Keratinocyte (primary cell): ENCODE results near the gene AXIN2. TPM values are rescaled to one million over a fixed set of nuclear protein-coding genes. Genes with fewer than 3 reads are reported as not detected.

ENCODE experiments used
- DNase-seq: peaks from one replicate; pipeline ENCODE4 v3.0.0-alpha.2; 2011; ENCODE audit warnings: low read depth, missing footprints, low spot score
- FAIRE-seq: peaks from 2 replicates; lab custom pipeline; 2011; peaks lifted over from hg19 to GRCh38; lab: Jason Lieb, UNC
- H2AFZ ChIP-seq: 2 replicates; pipeline ENCODE4 v1.6.0; 2012; ENCODE audit warnings: low read length, control low read depth, inconsistent platforms; ENCODE audit not compliant: control insufficient read depth
- H3K27ac ChIP-seq: 2 replicates; pipeline ENCODE4 v1.5.1; 2011; ENCODE audit warnings: low read length; ENCODE audit not compliant: control insufficient read depth, insufficient read depth
- H3K27me3 ChIP-seq: 3 replicates; pipeline ENCODE4 v1.6.0; 2011; ENCODE audit warnings: low read length; ENCODE audit not compliant: control insufficient read depth, insufficient read depth; ENCODE audit errors: extremely low read depth
- H3K36me3 ChIP-seq, 2 experiments: 2 replicates in 1 of 2; 3 replicates in 1 of 2; pipeline ENCODE4 v1.5.1; 2011; ENCODE audit warnings: low read length in 2 of 2, mild to moderate bottlenecking in 1 of 2; ENCODE audit not compliant: control insufficient read depth in 2 of 2, insufficient read depth in 2 of 2; ENCODE audit errors: extremely low read depth in 1 of 2
- H3K4me1 ChIP-seq: 3 replicates; pipeline ENCODE4 v1.5.1; 2011; ENCODE audit warnings: low read length; ENCODE audit not compliant: control insufficient read depth, insufficient read depth; ENCODE audit errors: extremely low read depth
- H3K4me2 ChIP-seq: 3 replicates; pipeline ENCODE4 v1.6.0; 2011; ENCODE audit warnings: low read depth, low read length; ENCODE audit not compliant: control insufficient read depth, insufficient read depth; ENCODE audit errors: extremely low read depth
- H3K4me3 ChIP-seq, 3 experiments: fragments of 200-600 bp in 1 of 3; sonication (generic) in 1 of 3; 2 replicates in 2 of 3; 3 replicates in 1 of 3; pipeline ENCODE4 v1.5.1; 2011 to 2016; ENCODE audit warnings: low read length in 3 of 3, mild to moderate bottlenecking in 3 of 3, control low read depth in 2 of 3, inconsistent platforms in 1 of 3, low read depth in 1 of 3, mixed read lengths in 1 of 3, mixed run types in 1 of 3, moderate library complexity in 1 of 3; ENCODE audit not compliant: control insufficient read depth in 2 of 3, insufficient read depth in 2 of 3; ENCODE audit errors: extremely low read depth in 1 of 3
- H3K79me2 ChIP-seq: 2 replicates; pipeline ENCODE4 v1.6.0; 2012; ENCODE audit warnings: low read length; ENCODE audit not compliant: control insufficient read depth, insufficient read depth
- H3K9ac ChIP-seq: 3 replicates; pipeline ENCODE4 v1.6.0; 2011; ENCODE audit warnings: low read length; ENCODE audit not compliant: control insufficient read depth, insufficient read depth; ENCODE audit errors: extremely low read depth
- H3K9me1 ChIP-seq: 3 replicates; pipeline ENCODE4 v1.6.0; 2011; ENCODE audit warnings: low read length; ENCODE audit not compliant: control insufficient read depth, insufficient read depth; ENCODE audit errors: extremely low read depth
- H3K9me3 ChIP-seq: 2 replicates; pipeline ENCODE4 v1.5.1; 2012; ENCODE audit warnings: low read depth, low read length; ENCODE audit not compliant: control insufficient read depth
- H4K20me1 ChIP-seq: 3 replicates; pipeline ENCODE4 v1.6.0; 2011; ENCODE audit warnings: low read length; ENCODE audit not compliant: control insufficient read depth, insufficient read depth; ENCODE audit errors: extremely low read depth
- EZH2 ChIP-seq: IDR thresholded peaks from one replicate; pipeline ENCODE4 v1.6.1; 2012; ENCODE audit warnings: inconsistent platforms, mild to moderate bottlenecking, low read length, moderate library complexity
- dilution Hi-C: fragments of 300-500 bp; cut with MboI; formaldehyde crosslinking; loops from one replicate; pipeline ENCODE4 v1.7.0; 2020; ENCODE audit warnings: low sequenced_read_pairs; ENCODE audit not compliant: extremely low pct_ligation_motif_present
- polyA plus RNA-seq, 5 experiments: library from polyadenylated mRNA; depleted of rRNA in 3 of 5; stranded (reverse) in 3 of 5; stranded (forward) in 1 of 5; unstranded in 1 of 5; fragments of >200 nt; gene quantifications; 1 replicate in 1 of 5; 2 replicates in 3 of 5; 3 replicates in 1 of 5; pipeline versions ENCODE4 v1.2.1 to v1.2.3, GENCODE V29; 2011 to 2012; ENCODE audit warnings: missing spikeins in 2 of 5, low read depth in 1 of 5, low replicate concordance in 1 of 5
- TF ChIP-seq, protein P1 (sequence below), 3 experiments: IDR thresholded peaks in 1 of 3; conservative IDR thresholded peaks in 1 of 3; optimal IDR thresholded peaks in 1 of 3; 2 replicates in 2 of 3; 3 replicates in 1 of 3; pipeline versions ENCODE3 to v1.5.1; 2011; ENCODE audit warnings: low read length in 3 of 3, mild to moderate bottlenecking in 3 of 3, moderate library complexity in 2 of 3, control low read depth in 1 of 3, inconsistent platforms in 1 of 3; ENCODE audit not compliant: insufficient read depth in 2 of 3; ENCODE audit errors: extremely low read depth in 1 of 3

Gene AXIN2
- polyA plus RNA-seq, 1 donor (not counting 4 experiments of a cell fraction or from before 2014, with no cell fraction given), result 0.14 TPM

DNA sequence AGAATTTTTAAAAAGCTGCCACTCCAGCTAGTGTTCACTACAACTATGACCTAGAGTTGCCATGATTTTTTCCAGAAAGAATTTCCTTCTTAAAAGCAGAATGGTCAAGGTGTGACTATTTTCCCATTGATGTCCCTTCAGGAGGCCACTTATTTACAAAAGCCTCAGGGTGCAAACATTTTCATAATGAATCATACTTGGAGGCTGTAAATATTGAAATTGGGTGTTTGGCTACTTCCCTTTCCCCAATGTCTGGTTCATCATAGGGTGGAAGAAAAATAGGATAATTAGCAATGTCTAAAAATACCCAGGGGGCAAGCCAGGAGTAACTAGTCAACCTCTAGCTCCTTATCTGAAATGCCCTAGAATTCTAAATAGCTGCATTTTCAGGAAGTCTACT, 18.8 kb downstream of the AXIN2 start:
- TF ChIP-seq, protein P1, sequence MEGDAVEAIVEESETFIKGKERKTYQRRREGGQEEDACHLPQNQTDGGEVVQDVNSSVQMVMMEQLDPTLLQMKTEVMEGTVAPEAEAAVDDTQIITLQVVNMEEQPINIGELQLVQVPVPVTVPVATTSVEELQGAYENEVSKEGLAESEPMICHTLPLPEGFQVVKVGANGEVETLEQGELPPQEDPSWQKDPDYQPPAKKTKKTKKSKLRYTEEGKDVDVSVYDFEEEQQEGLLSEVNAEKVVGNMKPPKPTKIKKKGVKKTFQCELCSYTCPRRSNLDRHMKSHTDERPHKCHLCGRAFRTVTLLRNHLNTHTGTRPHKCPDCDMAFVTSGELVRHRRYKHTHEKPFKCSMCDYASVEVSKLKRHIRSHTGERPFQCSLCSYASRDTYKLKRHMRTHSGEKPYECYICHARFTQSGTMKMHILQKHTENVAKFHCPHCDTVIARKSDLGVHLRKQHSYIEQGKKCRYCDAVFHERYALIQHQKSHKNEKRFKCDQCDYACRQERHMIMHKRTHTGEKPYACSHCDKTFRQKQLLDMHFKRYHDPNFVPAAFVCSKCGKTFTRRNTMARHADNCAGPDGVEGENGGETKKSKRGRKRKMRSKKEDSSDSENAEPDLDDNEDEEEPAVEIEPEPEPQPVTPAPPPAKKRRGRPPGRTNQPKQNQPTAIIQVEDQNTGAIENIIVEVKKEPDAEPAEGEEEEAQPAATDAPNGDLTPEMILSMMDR (optimal IDR thresholded peaks at IDR 0.05 in 1 of 3, IDR thresholded peaks at IDR 0.05 in 1 of 3, conservative IDR thresholded peaks at IDR 0.05 in 1 of 3; ENCODE audit: extremely low read depth in 1 of 3, insufficient read depth in 2 of 3, low read length in 3 of 3), result no peak
- no peak for TF ChIP-seq EZH2
- no peak for DNase-seq
- Histone ChIP-seq H3K9ac (no peak overlapping the region), H3K79me2 (no peaks in the 10 kb centered on the region), H3K4me2 (no peak overlapping the region), H4K20me1 (no peaks in the 10 kb centered on the region), H3K9me1 (no peaks in the 10 kb centered on the region), H3K27ac (no peak overlapping the region), H3K36me3 (no peaks in the 10 kb centered on the region), H3K4me1 (no peaks in the 10 kb centered on the region), H3K9me3 (no peaks in the 10 kb centered on the region), H3K27me3 (no peaks in the 10 kb centered on the region), H3K4me3 (no peak overlapping the region), H2AFZ (no peak overlapping the region)
- dilution Hi-C loops, result no loop called here
- FAIRE-seq, result no peak

DNA sequence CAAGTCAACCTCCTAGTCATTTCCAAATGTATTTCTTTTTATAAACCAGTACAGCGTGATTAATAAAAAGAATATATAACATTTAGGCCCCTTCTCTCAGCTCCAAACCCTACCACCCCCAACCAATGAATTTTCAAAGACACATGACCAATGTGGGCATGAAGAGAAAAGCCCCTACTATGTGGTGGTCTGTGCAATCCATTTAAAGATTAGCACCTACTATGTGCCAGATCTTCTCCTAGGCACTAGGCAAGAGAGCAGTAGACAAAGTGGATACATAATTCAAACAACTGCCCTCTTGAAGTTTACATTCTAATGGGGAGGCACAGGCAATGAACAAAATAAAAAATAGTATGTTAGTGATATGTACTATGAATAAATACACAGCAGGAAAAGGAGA, 19.4 kb downstream of the AXIN2 start:
- Histone ChIP-seq H3K9me1 (no peaks in the 10 kb centered on the region), H3K79me2 (no peaks in the 10 kb centered on the region), H3K4me2 (no peak overlapping the region)

More for the DNA sequence above, 19.4 kb downstream of the AXIN2 start:
- H3K27me3 ChIP-seq, result no peaks in the 10 kb centered on the region
- no peaks in the 10 kb centered on the region for H3K9me3 ChIP-seq
- H3K9ac ChIP-seq, result no peak overlapping the region
- no peak for FAIRE-seq
- no peaks in the 10 kb centered on the region for H3K4me1 ChIP-seq
- H2AFZ ChIP-seq, result no peak overlapping the region
- no peak overlapping the region for H3K27ac ChIP-seq
- H4K20me1 ChIP-seq, result no peaks in the 10 kb centered on the region
- no peak for DNase-seq
- dilution Hi-C loops, result no loop called here
- H3K36me3 ChIP-seq, result no peaks in the 10 kb centered on the region
- no peak overlapping the region for H3K4me3 ChIP-seq
- TF ChIP-seq, protein P1 (optimal IDR thresholded peaks at IDR 0.05 in 1 of 3, IDR thresholded peaks at IDR 0.05 in 1 of 3, conservative IDR thresholded peaks at IDR 0.05 in 1 of 3; ENCODE audit: extremely low read depth in 1 of 3, insufficient read depth in 2 of 3, low read length in 3 of 3), result no peak
- TF ChIP-seq EZH2, result no peak
